Stomach (tissue), 4 donors: Measurements from ENCODE around the gene PSME4.

Source experiments
- CTCF ChIP-seq, 7 experiments: fragments of 450-650 bp in 4 of 7; fragments of 200-600 bp in 3 of 7; sonication (generic) in 3 of 7; IDR thresholded peaks; one replicate each; pipeline ENCODE4 v1.5.1; 2016 to 2019; ENCODE audit warnings: antibody characterized with exemption in 7 of 7, control low read depth in 2 of 7, mild to moderate bottlenecking in 1 of 7
- POLR2AphosphoS5 ChIP-seq, 3 donors: sonication (generic); formaldehyde crosslinking; IDR thresholded peaks; one replicate each; pipeline ENCODE4 v1.6.1; 2016; ENCODE audit warnings: antibody characterized with exemption in 3 of 3

- TF ChIP-seq CTCF (IDR thresholded peaks at IDR 0.05) = no peak
- TF ChIP-seq POLR2AphosphoS5 (IDR thresholded peaks at IDR 0.05) = no peak
Observed at GRCh38 chr2:53960476-53960875, 10.3 kb downstream of the PSME4 start.
